Mesendoderm (in vitro differentiated cells): ENCODE results near the gene SPTA1.

Experiments used
- DNase-seq: peaks from one replicate; pipeline ENCODE4 v3.0.0; 2013
- H2AK5ac ChIP-seq: 2 replicates; pipeline ENCODE4 v1.6.1; 2013; ENCODE audit warnings: low read length, inconsistent platforms
- H2BK120ac ChIP-seq: 2 replicates; pipeline ENCODE4 v1.6.1; 2013; ENCODE audit warnings: low read depth, mild to moderate bottlenecking, low read length, moderate library complexity, mixed read lengths
- H2BK15ac ChIP-seq: replicated peaks from 2 replicates; pipeline ENCODE4 v1.6.1; 2013; ENCODE audit warnings: low read depth, mild to moderate bottlenecking, moderate library complexity
- H2BK5ac ChIP-seq: 2 replicates; pipeline ENCODE4 v1.6.1; 2013; ENCODE audit warnings: low read length, inconsistent platforms
- H3K18ac ChIP-seq: 2 replicates; pipeline ENCODE4 v1.6.1; 2013; ENCODE audit warnings: mild to moderate bottlenecking, low read length, mixed read lengths
- H3K23ac ChIP-seq: one replicate; pipeline ENCODE4 v1.6.1; 2013; ENCODE audit warnings: low read length
- H3K27ac ChIP-seq: 2 replicates; pipeline ENCODE4 v1.5.1; 2013; ENCODE audit warnings: low read depth, mild to moderate bottlenecking, inconsistent platforms, low read length, moderate library complexity
- H3K27me3 ChIP-seq: 2 replicates; pipeline ENCODE4 v1.6.1; 2013; ENCODE audit warnings: low read length, control low read depth, mild to moderate bottlenecking, inconsistent platforms; ENCODE audit not compliant: insufficient read depth, poor library complexity
- H3K36me3 ChIP-seq: 2 replicates; pipeline ENCODE4 v1.6.1; 2013; ENCODE audit warnings: low read length, inconsistent platforms; ENCODE audit not compliant: control insufficient read depth, insufficient read depth
- H3K4ac ChIP-seq: one replicate; pipeline ENCODE4 v1.6.1; 2013; ENCODE audit warnings: low read depth, mild to moderate bottlenecking, low read length, moderate library complexity
- H3K4me1 ChIP-seq: 2 replicates; pipeline ENCODE4 v1.6.1; 2013; ENCODE audit warnings: low read depth, low read length, inconsistent platforms; ENCODE audit not compliant: control insufficient read depth
- H3K4me2 ChIP-seq: 2 replicates; pipeline ENCODE4 v1.6.1; 2013; ENCODE audit warnings: low read length
- H3K4me3 ChIP-seq: 2 replicates; pipeline ENCODE4 v1.5.1; 2013; ENCODE audit warnings: mild to moderate bottlenecking, low read length
- H3K56ac ChIP-seq: one replicate; pipeline ENCODE4 v1.6.1; 2013; ENCODE audit warnings: low read length
- H3K79me1 ChIP-seq: 2 replicates; pipeline ENCODE4 v1.6.1; 2013; ENCODE audit warnings: low read length, inconsistent platforms
- H3K79me2 ChIP-seq: 2 replicates; pipeline ENCODE4 v1.6.1; 2013; ENCODE audit warnings: mild to moderate bottlenecking, low read length; ENCODE audit not compliant: control insufficient read depth, insufficient read depth
- H3K9ac ChIP-seq: 2 replicates; pipeline ENCODE4 v1.6.1; 2013; ENCODE audit warnings: low read length, inconsistent platforms
- H4K5ac ChIP-seq: one replicate; pipeline ENCODE4 v1.6.1; 2013; ENCODE audit warnings: low read length
- H4K8ac ChIP-seq: one replicate; pipeline ENCODE4 v1.6.1; 2013; ENCODE audit warnings: low read depth, mild to moderate bottlenecking, control low read depth, low read length, moderate library complexity
- WGBS: extraction: QIAGEN DNeasy Blood & Tissue Kit; methylation state at CpG from one replicate; pipeline ENCODE4 v1.1.7; 2013; ENCODE audit warnings: low lambda C conversion rate, missing lambda C conversion rate; ENCODE audit not compliant: insufficient coverage; ENCODE audit errors: extremely low coverage; 5-methylcytosine and 5-hydroxymethylcytosine counted together

The SPTA1 gene

DNA sequence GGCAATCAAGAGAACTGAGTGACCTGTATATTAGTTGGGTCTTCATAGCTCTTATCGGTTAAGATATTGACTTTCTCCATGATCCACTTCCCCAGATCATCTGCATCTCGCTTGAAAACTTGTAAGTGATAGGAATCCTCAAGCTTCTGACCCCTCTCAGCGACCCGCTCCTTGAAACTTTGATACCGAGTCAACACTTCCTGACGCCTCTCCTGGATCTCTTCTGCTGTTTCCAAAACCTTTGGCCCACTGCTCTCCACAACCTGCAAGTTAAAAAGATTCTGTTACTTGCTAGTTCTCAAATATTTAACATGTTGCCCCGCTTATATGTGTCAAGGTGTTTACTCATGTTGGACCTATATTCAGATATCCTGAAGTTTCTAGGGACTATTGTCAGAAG, 1.4 kb downstream of the SPTA1 start:
- WGBS = no CpG with 5 or more reads among the region's 7 CpGs
- H3K9ac ChIP-seq = no peak overlapping the region
- H3K79me1 ChIP-seq = no peaks in the 10 kb centered on the region
- no peak overlapping the region for H3K18ac ChIP-seq
- H3K27ac ChIP-seq = no peak overlapping the region
- no peak overlapping the region for H3K4ac ChIP-seq
- H2BK5ac ChIP-seq = no peak overlapping the region
- H2BK120ac ChIP-seq = no peak overlapping the region
- H3K56ac ChIP-seq = no peak overlapping the region
- no peak overlapping the region for H3K23ac ChIP-seq
- H3K36me3 ChIP-seq = no peaks in the 10 kb centered on the region
- H2AK5ac ChIP-seq = no peak overlapping the region
- no peaks in the 10 kb centered on the region for H3K4me1 ChIP-seq
- H4K5ac ChIP-seq = no peak overlapping the region
- no peak overlapping the region for H2BK15ac ChIP-seq
- H3K27me3 ChIP-seq = no peaks in the 10 kb centered on the region
- H3K4me3 ChIP-seq = no peak overlapping the region
- H3K79me2 ChIP-seq = no peaks in the 10 kb centered on the region
- no peak for DNase-seq
- H3K4me2 ChIP-seq = no peak overlapping the region
- no peak overlapping the region for H4K8ac ChIP-seq

DNA sequence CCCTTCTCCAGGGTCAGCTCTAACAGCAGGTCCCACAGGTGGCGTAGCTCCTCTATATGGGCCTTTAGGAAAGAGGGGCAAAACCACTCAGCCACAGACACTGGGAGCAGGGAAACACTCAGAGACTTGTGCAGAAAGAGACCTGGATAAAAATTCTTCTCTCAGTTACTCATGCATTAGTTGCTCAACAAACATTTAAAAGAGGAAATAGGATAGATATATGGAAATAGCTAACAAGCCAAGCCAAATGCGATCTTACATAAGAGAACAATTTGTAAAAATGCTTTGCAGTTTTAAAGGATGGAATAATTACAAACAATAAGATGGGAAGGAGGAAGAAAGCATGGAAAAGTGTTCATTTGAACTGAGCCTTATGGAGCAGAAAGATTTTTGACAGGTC, 4.9 kb downstream of the SPTA1 start:
- Histone ChIP-seq H3K27me3 (no peaks in the 10 kb centered on the region), H3K79me1 (no peaks in the 10 kb centered on the region), H3K18ac (no peak overlapping the region), H3K4ac (no peak overlapping the region), H3K27ac (no peak overlapping the region), H3K56ac (no peak overlapping the region), H2BK120ac (no peak overlapping the region), H3K79me2 (no peaks in the 10 kb centered on the region), H3K36me3 (no peaks in the 10 kb centered on the region), H4K8ac (no peak overlapping the region), H4K5ac (no peak overlapping the region), H3K9ac (no peak overlapping the region), H3K4me1 (no peaks in the 10 kb centered on the region), H3K23ac (no peak overlapping the region), H3K4me2 (no peak overlapping the region), H3K4me3 (no peak overlapping the region), H2BK15ac (no peak overlapping the region), H2AK5ac (no peak overlapping the region), H2BK5ac (no peak overlapping the region)
- no peak for DNase-seq
- no CpG with 5 or more reads among the region's 2 CpGs for WGBS

DNA sequence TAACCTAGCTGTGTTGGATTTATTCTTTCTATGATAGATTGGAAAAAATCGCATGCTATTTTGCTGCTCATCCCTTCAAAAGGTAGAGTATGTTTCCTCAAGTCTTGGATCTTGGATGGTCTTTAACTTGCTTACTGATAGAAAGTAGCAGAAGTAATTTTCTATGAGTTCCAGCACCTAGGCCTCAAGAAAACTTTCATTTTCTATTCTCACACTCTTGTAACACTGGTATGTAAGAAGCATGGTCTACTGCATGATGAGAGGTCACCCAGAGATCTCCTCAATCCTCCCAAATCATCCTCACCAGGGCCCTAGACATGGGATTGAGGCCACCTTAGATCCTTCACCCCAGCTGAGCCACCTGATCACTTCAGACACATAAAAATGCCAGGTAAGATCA, 7.2 kb downstream of the SPTA1 start:
- H3K18ac ChIP-seq = no peak overlapping the region
- no peaks in the 10 kb centered on the region for H3K79me2 ChIP-seq
- no peak overlapping the region for H2BK5ac ChIP-seq
- H3K36me3 ChIP-seq = no peaks in the 10 kb centered on the region
- H3K27me3 ChIP-seq = no peaks in the 10 kb centered on the region
- H3K56ac ChIP-seq = no peak overlapping the region
- no peak overlapping the region for H3K9ac ChIP-seq
- H3K23ac ChIP-seq = no peak overlapping the region
- no peaks in the 10 kb centered on the region for H3K79me1 ChIP-seq
- H2BK15ac ChIP-seq = no peak overlapping the region
- WGBS = no CpG with 5 or more reads among the region's 1 CpG
- H3K4me3 ChIP-seq = no peak overlapping the region
- no peak overlapping the region for H4K8ac ChIP-seq
- no peak for DNase-seq
- no peak overlapping the region for H2BK120ac ChIP-seq
- no peak overlapping the region for H3K4ac ChIP-seq
- H3K4me2 ChIP-seq = no peak overlapping the region
- H2AK5ac ChIP-seq = no peak overlapping the region
- no peak overlapping the region for H3K27ac ChIP-seq
- no peaks in the 10 kb centered on the region for H3K4me1 ChIP-seq
- H4K5ac ChIP-seq = no peak overlapping the region

- Histone ChIP-seq H3K79me2 (no peaks in the 10 kb centered on the region), H3K4me3 (no peak overlapping the region), H4K8ac (no peak overlapping the region), H3K27me3 (no peaks in the 10 kb centered on the region), H3K4me1 (no peaks in the 10 kb centered on the region), H3K56ac (no peak overlapping the region), H2BK5ac (no peak overlapping the region), H3K79me1 (no peaks in the 10 kb centered on the region), H3K18ac (no peak overlapping the region), H2AK5ac (no peak overlapping the region), H3K27ac (no peak overlapping the region), H3K4ac (no peak overlapping the region), H4K5ac (no peak overlapping the region), H2BK15ac (no peak overlapping the region), H3K9ac (no peak overlapping the region), H3K23ac (no peak overlapping the region), H3K36me3 (no peaks in the 10 kb centered on the region), H2BK120ac (no peak overlapping the region), H3K4me2 (no peak overlapping the region)
- WGBS = no CpG with 5 or more reads among the region's 4 CpGs
- DNase-seq = no peak
Observed at GRCh38 chr1:158675563-158676323, 10.8 kb downstream of the SPTA1 start.

DNA sequence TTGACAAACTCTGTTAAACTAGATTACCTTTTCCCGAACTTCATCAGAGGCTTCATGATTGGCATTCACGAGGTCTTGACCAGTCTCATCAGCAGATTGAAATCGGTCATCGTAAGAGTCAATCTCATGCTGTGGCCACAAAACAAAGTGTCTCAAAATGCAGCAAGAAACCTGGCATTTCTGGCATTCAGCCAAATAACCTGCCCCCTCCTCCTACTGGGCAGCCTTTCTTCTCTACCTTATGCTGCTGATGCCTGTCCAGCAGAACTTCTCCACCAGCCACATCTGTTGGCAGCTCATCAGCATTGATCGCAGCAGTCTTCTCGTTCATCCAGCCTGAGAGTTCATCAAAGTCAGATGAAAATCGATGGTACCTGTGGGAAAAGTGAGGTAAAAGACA, 12.2 kb downstream of the SPTA1 start:
- Histone ChIP-seq H2BK15ac (no peak overlapping the region), H3K4me1 (no peaks in the 10 kb centered on the region), H3K23ac (no peak overlapping the region), H2AK5ac (no peak overlapping the region), H3K18ac (no peak overlapping the region), H3K56ac (no peak overlapping the region), H2BK120ac (no peak overlapping the region), H3K79me2 (no peaks in the 10 kb centered on the region), H4K5ac (no peak overlapping the region), H3K4me3 (no peak overlapping the region), H3K4me2 (no peak overlapping the region), H3K79me1 (no peaks in the 10 kb centered on the region), H2BK5ac (no peak overlapping the region), H3K4ac (no peak overlapping the region), H3K36me3 (no peaks in the 10 kb centered on the region), H3K9ac (no peak overlapping the region), H4K8ac (no peak overlapping the region), H3K27me3 (no peaks in the 10 kb centered on the region), H3K27ac (no peak overlapping the region)
- no peak for DNase-seq
- no CpG with 5 or more reads among the region's 7 CpGs for WGBS

DNA sequence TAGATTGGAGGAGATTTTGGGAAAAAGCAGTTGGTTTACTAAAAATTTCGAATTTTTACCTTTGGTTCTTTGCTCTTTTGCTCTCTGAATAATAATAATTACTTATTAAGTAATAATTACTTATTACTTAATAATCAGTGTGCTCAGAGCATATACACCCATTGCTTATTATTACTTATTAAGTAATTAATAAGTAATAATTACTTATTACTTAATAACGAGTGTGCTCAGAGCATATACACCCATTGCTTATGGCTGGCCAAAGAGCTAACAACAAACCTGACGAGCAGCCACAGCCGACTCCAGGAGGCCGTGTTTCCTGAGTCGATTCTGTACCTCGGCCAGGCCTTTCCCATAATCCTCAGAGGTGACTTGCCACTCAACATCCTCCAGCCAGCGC, 20.5 kb downstream of the SPTA1 start:
- Histone ChIP-seq H3K4me1 (no peaks in the 10 kb centered on the region), H2BK15ac (no peak overlapping the region), H3K18ac (no peak overlapping the region), H4K8ac (no peak overlapping the region), H3K56ac (no peak overlapping the region), H3K23ac (no peak overlapping the region), H3K4me2 (no peak overlapping the region), H3K4ac (no peak overlapping the region), H2AK5ac (no peak overlapping the region), H3K9ac (no peak overlapping the region), H3K79me1 (no peaks in the 10 kb centered on the region), H4K5ac (no peak overlapping the region), H2BK5ac (no peak overlapping the region), H3K27ac (no peak overlapping the region), H3K36me3 (no peaks in the 10 kb centered on the region), H2BK120ac (no peak overlapping the region), H3K79me2 (no peaks in the 10 kb centered on the region), H3K4me3 (no peak overlapping the region), H3K27me3 (no peaks in the 10 kb centered on the region)
- WGBS = no CpG with 5 or more reads among the region's 8 CpGs
- DNase-seq = no peak
